NCI-H2196 (cell line): ENCODE results near the gene BICC1.

ENCODE experiments used
- DNase-seq: peaks from one replicate; lab custom pipeline; 2025; ENCODE audit not compliant: unreplicated experiment; lab: John Stamatoyannopoulos, UW

BICC1 gene

GRCh38 chr10:58773341-58773740, 260.7 kb downstream of the BICC1 start:
- DNase-seq, result no peak

- no peak for DNase-seq
Measured at GRCh38 chr10:58773944-58774343, 261.3 kb downstream of the BICC1 start.

GRCh38 chr10:58775960-58776567, 263.4 kb downstream of the BICC1 start:
- no peak for DNase-seq

DNA sequence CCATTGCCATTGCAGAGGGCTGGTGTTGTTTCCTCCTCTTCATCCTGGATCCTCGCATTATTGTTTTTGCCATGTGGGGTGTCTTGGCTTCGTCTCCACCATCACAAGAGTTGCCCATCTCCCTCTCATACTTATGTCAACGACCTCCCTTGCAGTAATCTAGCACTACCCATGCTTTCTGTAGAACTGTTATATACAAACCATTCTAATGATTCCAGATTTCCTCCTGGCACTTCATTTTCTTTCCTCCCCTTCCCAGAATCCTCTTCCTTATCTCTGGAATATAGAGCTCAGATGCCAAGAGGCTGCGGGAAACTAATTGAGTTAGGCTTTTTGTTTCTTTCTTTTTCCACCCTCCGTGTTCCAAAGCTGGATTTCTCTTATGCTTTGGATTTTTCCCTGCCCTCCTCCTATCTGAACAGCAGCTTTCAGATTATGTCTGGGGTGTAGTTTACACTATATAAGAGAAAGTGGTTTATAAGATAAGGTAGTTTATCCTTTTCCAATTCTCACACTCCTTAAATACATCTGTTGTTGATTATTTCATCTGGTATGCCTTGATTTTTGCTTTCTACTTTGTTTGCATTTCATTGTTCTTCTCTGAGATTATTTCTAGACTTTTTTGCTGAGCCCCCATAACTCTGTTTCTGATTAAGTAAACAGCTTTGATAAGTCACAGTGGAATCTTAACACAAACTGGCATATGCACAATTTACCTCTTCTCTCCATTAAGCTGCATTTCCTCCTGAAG, 264.1 kb downstream of the BICC1 start:
- no peak for DNase-seq

GRCh38 chr10:58778966-58779365, 266.3 kb downstream of the BICC1 start:
- no peak for DNase-seq

DNA sequence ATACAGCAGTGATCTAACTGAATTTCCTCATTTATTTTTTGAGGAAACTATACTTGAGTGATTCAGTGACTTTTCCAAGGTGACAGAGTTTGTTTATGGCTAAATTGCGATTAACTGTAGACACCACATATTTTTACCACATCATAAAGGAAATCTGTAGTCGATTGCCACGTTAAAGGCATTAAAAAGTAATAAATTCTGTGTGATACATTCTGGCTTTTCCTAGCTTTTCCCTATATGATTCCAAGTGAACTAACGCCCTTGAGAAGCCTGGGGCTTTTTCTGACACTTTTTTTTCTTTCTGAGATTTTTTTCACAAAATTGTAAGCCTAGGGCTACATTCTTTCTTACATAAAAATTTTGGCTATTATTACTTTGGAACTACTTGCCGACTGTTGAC, 266.9 kb downstream of the BICC1 start:
- no peak for DNase-seq

- DNase-seq, result no peak
Measured at GRCh38 chr10:58780476-58780875, 267.8 kb downstream of the BICC1 start.

GRCh38 chr10:58781873-58782488, 269.3 kb downstream of the BICC1 start:
- peak; percentile 37 for DNase-seq

- DNase-seq, result no peak
Measured at GRCh38 chr10:58782876-58783851, 270.5 kb downstream of the BICC1 start.

GRCh38 chr10:58784361-58784760, 271.7 kb downstream of the BICC1 start:
- DNase-seq, result no peak

DNA sequence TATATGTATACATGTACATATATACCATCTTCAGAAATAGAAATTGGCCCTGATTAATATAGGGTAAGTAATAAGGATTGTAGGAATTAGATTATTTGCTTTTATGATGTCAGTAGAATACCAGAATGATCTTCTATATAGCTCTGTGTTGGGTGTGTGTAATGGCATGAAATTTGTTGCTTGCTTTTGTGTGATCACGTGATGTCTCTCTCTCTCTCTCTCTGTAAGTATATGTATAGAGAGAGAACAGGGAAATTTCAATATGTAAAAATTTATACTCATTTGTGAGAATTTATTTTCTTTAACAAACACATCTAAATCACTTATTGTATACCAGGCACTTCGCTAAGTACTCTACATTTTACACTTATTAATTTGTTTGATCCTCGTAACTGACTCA, 272.7 kb downstream of the BICC1 start:
- no peak for DNase-seq

- no peak for DNase-seq
Measured at GRCh38 chr10:58791137-58791536, 278.5 kb downstream of the BICC1 start.

GRCh38 chr10:58795560-58795959, 282.9 kb downstream of the BICC1 start:
- no peak for DNase-seq

DNA sequence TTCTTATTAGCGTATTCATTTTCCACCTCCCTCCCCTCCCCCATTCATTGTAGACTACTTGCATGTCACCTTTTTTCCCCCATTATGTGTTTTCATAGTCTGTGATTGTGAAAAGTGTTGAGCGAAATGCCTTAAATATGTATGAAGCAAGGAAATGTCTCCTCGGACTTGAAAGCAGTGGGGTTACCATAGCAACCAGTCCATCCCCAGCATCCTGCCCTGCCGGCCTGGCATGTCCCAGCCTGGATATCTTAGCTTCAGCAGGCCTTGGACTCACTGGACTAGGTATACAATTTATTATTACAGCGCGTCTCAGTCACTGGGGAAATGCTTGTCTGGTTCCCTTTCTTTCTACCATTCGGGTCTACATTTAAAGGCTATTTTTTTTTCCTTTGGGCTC, 283.6 kb downstream of the BICC1 start:
- no peak for DNase-seq

GRCh38 chr10:58796824-58797223, 284.2 kb downstream of the BICC1 start:
- no peak for DNase-seq

DNA sequence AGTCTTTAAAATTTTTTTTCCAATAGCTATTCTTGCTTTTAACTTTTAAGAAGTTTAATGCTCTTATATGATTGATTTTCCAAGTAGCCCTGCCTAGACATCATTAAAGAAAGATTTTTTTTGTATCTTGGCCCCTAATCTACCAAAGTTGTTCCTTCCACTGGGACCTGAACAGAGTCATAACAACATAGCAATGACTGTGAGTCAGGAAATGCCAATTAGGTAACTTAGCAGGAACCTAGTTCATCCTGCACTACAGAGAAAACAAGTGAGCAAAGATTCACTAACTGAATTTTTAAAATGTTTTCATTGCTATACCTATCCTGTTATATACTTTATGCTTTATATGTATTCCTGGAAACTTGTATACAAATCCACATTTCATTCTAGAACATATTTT, 284.7 kb downstream of the BICC1 start:
- no peak for DNase-seq

DNA sequence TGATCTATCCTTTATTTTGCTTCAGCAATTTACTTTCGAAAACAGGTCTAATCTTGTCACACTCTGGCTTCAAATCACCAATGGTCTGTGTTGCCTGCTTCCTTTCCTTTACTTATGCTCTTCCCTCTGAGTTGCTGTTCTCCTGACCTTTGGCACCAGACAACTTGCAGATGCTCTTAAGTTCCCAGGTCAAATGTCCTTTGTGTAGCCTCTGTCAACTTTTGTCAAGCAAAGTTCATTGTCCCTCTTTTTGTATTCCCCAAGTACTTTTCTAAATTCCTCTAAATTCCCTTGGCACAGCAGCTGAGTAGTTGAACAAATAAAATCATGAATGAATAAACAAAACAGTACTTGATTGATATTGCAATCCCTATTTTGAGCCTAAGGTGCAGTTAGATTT, 289.4 kb downstream of the BICC1 start:
- DNase-seq, result no peak

GRCh38 chr10:58806323-58806722, 293.7 kb downstream of the BICC1 start:
- no peak for DNase-seq

GRCh38 chr10:58806970-58807628, 294.4 kb downstream of the BICC1 start:
- DNase-seq, result no peak

- DNase-seq, result no peak
Measured at GRCh38 chr10:58807629-58808022, 295.0 kb downstream of the BICC1 start.

DNA sequence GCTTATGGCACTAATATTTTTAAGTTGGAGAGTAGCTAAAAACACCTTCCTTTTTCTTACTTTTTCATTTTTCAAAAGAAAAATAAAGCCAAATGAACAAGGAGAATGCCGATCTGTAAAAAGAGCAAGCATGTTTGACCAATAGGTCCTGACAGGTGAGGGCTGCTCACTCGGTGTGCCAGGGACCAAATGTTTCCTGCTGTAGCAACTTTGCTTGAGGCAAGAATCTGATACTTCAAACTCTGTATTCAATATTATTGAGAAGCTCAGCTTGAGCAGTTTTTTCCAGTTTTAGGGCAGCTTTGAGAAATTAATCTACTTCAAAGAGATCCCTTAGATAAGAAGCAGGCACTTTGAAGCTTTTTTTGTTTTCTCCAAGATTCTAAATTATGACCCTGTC, 298.1 kb downstream of the BICC1 start:
- DNase-seq, result no peak
